HG03139 (cell line): ENCODE results near the gene HOPX.
"Not testable (repeated sequence)": the region's sequence is repeated elsewhere in the genome, so short reads cannot be mapped to it uniquely, and the experiment has no call there.

Source experiments
- ATAC-seq: cut with Tn5 transposase; IDR thresholded peaks from one replicate; pipeline ENCODE4 v1.9.1; 2021; ENCODE audit not compliant: unreplicated experiment

HOPX gene

DNA sequence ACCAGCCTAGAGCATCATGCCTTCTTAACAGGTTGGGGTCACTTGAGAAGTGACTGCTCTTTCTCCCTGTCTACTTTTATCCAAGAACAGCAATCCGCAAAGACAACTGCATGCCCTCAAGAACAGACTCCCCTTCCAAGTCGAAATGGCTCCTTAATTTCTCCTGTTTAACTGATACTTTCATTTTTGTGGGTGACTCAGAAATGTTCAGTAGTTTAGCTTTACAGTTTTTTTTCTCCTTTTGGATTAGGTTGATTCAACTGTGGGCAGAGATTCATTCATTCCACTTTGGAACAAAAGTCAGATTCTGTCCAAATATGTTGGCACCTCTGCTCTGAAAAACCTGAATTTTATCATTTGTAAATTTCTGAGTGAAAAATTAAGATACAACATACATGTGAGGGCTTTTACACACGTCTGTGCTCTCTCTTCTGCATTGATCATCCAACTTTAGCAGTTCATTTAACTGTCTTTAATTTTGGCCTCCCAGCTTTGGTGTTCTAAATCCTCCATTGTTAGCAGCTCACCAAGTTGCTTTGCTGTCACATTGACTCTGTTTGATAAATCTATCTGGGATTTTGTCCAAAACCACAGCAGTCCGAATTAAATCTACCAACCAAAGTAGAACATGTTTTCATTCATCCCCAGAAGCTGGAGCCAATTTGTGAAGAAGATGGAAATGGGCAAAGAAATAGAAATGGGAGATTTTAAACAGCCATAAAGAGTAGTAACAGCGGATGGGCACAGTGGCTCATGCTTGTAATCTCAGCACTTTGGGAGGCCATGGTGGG is 50.0 kb downstream of the HOPX start:
- ATAC-seq, result no peak

DNA sequence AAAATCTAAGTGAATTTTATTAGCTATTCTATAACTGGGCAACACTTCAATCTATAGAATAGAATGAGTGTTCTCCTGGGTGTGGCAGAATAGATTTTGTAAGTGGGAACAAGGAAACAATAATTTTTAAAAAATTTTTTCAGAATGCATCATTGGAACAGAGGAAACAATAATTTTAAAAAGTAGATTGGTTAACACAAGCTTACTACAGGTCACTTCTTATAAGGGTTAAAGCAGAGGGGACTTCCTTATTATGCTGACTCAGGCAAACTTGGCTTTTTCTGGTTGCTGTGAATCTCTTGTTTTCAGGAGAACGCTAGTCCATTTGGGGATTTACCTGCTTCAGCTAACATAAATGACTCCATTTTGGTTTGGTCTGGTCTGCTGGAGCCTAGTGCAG is 52.5 kb downstream of the HOPX start:
- no peak for ATAC-seq

GRCh38 chr4:56627985-56628384 is 53.1 kb downstream of the HOPX start:
- ATAC-seq, result no peak

- no peak for ATAC-seq
These were observed 53.7 kb downstream of the HOPX start for GRCh38 chr4:56627375-56627774.

DNA sequence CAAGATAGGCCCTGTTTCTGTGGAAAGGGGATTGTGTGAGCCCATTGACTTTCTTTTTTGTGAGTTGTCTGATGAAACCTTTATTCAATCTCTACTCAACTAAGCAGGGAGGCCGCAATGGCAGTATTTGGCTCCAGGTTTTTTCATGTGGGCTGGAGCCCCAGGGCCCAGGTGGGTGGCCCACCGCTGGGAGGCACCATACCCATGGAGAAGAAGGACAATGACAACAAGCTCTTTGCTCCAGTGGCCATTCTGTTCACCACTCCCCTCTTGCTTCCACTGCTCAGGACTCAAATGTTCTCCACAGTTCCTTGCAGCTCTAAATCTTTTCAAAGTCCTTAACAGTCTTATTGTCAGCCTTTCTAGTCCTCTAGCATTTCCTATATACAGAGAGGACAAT is 54.1 kb downstream of the HOPX start:
- no peak for ATAC-seq

GRCh38 chr4:56626420-56626819 is 54.7 kb downstream of the HOPX start:
- no peak for ATAC-seq

- no peak for ATAC-seq
These were observed 58.9 kb downstream of the HOPX start for GRCh38 chr4:56622176-56622575.

DNA sequence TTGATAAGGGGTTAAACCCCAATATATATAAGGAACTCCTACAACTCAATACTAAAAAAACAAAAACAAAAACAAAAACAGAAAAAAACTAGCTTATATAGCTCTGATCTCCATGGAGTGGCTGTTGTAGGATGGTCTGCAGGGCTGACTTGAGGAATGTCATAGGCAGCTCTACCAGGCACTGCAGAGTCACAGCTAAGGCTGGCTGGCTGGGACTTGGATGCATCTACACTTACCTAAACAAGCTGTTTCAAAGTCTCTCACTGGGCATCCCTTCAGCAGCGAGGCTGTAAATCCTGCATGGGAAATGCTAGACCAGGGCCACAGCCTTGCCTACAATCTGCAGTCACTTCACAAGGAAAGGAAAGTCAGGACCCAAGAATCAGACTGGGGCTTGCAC is 61.3 kb downstream of the HOPX start:
- ATAC-seq, result no peak

GRCh38 chr4:56619160-56619559 is 61.9 kb downstream of the HOPX start:
- no peak for ATAC-seq

DNA sequence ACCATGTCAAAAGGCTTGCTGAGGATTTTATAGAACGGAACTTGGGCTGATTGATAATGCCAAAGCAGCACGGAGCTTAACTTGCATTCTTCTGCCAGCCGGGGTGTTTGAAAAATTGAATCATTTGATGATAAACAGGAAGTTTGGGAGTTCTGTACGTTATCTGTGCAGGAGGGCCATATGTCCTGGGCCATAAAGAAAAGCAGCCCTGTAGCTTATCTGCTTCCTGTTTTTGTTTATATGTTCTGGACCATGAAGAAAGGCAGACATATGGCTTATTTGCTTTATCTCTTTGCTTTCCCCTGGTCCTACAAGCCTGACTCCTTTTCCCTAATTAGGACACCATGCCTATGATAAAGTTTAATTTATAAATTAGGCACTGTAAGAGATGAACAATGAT is 62.4 kb downstream of the HOPX start:
- ATAC-seq, result no peak

DNA sequence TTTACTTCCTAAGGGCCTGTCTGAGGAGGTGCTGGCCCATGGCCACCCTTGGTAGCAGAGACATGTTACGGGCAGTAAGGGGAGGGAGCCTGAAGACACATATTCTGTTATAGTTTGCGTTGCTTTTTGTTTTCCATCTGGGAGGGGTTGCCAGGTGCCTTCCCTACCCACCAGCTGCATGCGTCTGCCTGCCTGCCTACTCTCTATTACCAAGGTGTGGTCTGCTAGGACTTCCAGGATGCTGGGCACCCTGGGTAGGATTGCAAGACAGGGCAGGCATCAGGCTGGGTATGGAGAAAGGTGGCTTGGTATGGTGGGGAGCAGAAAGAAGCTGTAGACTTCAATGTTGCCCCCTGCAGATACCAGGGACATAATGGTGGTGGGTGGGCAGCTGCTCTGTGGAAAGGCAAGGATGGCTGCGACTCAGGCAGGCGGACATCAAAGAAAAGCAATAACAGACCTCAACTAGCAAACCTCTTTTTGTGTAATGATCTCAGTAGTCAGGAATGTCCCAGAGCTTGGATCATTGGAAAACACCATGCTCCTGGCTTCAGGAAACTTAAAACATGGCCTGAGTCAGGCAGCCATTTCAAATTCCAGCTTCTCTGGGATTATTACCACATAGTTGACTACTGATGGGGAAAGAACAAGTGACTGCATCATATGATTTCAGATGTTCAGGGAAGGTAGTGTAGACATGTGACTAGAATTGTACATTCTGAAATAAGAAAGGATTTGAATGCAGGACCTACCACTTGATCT is 67.8 kb downstream of the HOPX start:
- ATAC-seq, result no peak

GRCh38 chr4:56612282-56612681 is 68.8 kb downstream of the HOPX start:
- no peak for ATAC-seq

DNA sequence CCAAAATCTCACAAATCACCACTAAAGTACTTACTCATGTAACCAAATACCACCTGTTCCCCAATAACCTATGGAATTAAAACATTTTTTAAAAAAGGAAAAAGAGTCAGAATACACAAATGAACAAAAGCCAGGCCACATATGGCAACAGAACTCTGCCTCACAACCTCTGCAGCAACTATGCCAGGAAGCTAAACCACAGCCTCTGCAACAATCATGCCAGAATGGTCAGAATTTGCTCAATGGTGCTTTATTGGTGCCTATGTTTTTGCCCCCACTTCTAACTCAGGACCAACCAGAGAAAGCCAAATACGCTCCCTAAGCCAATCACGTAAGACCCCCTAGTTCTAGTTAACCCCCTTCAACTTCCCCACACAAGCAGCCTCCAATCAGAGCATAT is 69.6 kb downstream of the HOPX start:
- no peak for ATAC-seq

- ATAC-seq, result not testable (repeated sequence)
These were observed 70.9 kb downstream of the HOPX start for GRCh38 chr4:56610170-56610569.

DNA sequence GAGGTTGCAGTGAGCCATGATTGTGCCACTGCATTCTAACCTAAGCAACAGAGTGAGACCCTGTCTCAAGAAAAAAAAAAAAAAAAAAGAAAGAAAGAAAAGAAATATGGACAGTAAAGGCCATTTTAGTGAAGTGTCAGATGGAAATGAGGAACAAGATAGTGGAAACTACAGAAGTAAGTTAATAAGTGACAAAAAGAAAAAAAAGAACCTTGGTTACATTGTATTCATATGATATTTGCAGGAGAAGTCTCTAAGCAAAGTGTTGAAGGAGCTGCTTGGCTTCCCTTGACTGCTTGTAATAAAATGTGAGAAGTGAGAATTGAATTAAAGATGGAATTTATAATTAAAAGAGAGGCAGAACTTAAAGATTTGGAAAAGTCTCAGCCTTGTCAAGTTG is 73.2 kb downstream of the HOPX start:
- no peak for ATAC-seq

DNA sequence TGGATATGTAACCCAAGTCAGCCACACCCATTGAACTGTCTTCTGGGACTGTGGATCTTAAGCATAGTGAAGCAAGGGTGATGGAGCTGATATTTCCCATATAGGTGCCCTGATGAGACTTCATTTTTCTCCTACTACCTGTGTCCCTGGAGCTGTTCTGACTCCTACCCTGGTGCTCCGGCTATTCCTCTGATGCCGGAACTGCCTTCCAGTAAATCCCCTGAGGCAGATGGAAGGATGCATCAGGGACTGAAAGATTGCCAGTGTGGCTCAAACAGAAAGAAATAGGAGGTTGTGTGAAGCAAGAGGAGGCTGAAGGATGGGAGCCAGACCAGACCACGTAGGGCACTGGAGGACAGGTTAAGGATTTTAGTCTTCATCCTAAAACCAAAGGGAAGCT is 74.7 kb downstream of the HOPX start:
- no peak for ATAC-seq

DNA sequence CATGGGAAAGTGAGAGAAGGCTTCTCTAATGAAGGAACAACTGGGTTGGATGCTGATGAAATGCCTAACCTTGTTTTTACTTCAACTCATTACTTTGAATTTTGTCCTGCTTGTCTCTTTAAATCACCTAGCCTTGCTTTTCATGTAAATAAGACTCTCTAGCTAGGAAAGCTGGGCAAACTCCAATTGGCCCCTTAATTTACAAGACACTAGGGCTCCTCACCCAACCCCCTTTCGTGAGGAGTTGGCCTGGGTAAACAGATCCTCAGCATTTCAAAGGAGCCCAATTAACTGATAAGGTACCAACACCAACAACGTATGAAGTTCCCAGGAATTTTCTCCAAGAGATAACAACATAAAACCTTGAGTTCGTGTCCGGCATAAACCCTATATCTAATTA is 75.6 kb downstream of the HOPX start:
- not testable (repeated sequence) for ATAC-seq

DNA sequence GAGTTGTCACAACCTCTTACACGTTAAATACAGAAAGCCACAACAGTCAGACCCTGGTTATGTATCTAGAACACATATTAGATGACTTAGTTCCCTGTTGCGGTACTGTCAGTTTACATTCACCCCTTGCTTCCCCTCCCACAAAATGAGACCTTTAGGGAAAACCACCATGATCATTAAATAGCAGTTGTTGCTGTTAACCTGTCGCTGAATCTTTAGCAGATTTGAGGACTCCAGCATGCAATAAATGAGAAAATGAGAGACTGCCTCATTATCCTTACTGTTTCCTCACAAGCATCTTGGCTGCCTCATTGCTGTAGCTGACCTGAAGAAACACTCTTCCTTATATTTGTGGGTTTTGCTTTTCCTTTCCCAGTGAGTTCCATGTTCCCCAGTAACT is 77.8 kb downstream of the HOPX start:
- ATAC-seq, result no peak
